HL-60 (cell line): ENCODE measurements around the gene PTDSS2.
"Not testable (repeated sequence)": the region's sequence is repeated elsewhere in the genome, so short reads cannot be mapped to it uniquely, and the experiment has no call there.

Experiments
- DNase-seq, 2 experiments: peaks; one replicate each; pipeline ENCODE4 v3.0.0-alpha.2; 2010 to 2020; ENCODE audit warnings: low read depth in 1 of 2, low spot score in 1 of 2
- H3K27ac ChIP-seq: fragments of 250-450 bp; sonication (Bioruptor Pico); replicated peaks from 2 replicates; pipeline ENCODE4 v1.5.1; 2020; ENCODE audit warnings: mild to moderate bottlenecking, moderate library complexity
- H3K27me3 ChIP-seq: fragments of 250-450 bp; sonication (Bioruptor Pico); 2 replicates; pipeline ENCODE4 v1.5.1; 2021; ENCODE audit warnings: mild to moderate bottlenecking, moderate library complexity; ENCODE audit not compliant: insufficient read depth, poor library complexity, severe bottlenecking
- H3K4me3 ChIP-seq: replicated peaks from 2 replicates; pipeline ENCODE4 v1.5.1; 2011; ENCODE audit warnings: mild to moderate bottlenecking, control low read depth, low read length; ENCODE audit not compliant: insufficient read depth
- CTCF ChIP-seq: IDR thresholded peaks from one replicate; pipeline ENCODE4 v1.5.1; 2011; ENCODE audit warnings: low read length, control low read depth, inconsistent platforms; ENCODE audit not compliant: insufficient read depth
- GABPA ChIP-seq: IDR thresholded peaks from 2 replicates; pipeline ENCODE4 v1.6.1; 2012; ENCODE audit warnings: low read depth
- POLR2AphosphoS5 ChIP-seq: IDR thresholded peaks from 2 replicates; pipeline ENCODE4 v1.6.1; 2012; ENCODE audit warnings: low read depth
- REST ChIP-seq: IDR thresholded peaks from 2 replicates; pipeline ENCODE4 v1.6.1; 2012; ENCODE audit warnings: low read depth; ENCODE audit not compliant: insufficient replicate concordance
- SPI1 ChIP-seq: IDR thresholded peaks from 2 replicates; pipeline ENCODE4 v1.6.1; 2012; ENCODE audit warnings: low read depth, mild to moderate bottlenecking, borderline replicate concordance

Gene PTDSS2

GRCh38 chr11:465896-466530 is 15.9 kb downstream of the PTDSS2 start:
- TF ChIP-seq POLR2AphosphoS5 (no peak), SPI1 (peak; percentile 70; the same call in 1 of the 2 replicates), REST (no peak), CTCF (no peak), GABPA (no peak)
- H3K27me3 ChIP-seq: no peaks in the 10 kb centered on the region
- DNase-seq: peak in 1 of 2 experiments; percentile 77
- H3K4me3 ChIP-seq: no peak overlapping the region
- H3K27ac ChIP-seq: peak overlapping the region; percentile 17

- Histone ChIP-seq H3K27ac (no peak overlapping the region), H3K27me3 (no peaks in the 10 kb centered on the region), H3K4me3 (no peak overlapping the region)
- no peak for DNase-seq
- TF ChIP-seq SPI1: no peak
- TF ChIP-seq CTCF: no peak
- TF ChIP-seq POLR2AphosphoS5: no peak
- TF ChIP-seq GABPA: no peak
- no peak for TF ChIP-seq REST
These were observed 18.0 kb downstream of the PTDSS2 start for GRCh38 chr11:468036-468435.

- no peak for DNase-seq
- no peaks in the 10 kb centered on the region for H3K27me3 ChIP-seq
- H3K27ac ChIP-seq: no peak overlapping the region
- no peak for TF ChIP-seq GABPA
- no peak for TF ChIP-seq CTCF
- TF ChIP-seq REST: no peak
- TF ChIP-seq SPI1: no peak
- no peak for TF ChIP-seq POLR2AphosphoS5
- H3K4me3 ChIP-seq: no peak overlapping the region
These were observed 18.4 kb downstream of the PTDSS2 start for GRCh38 chr11:468493-468892.

GRCh38 chr11:469026-469683 is 19.1 kb downstream of the PTDSS2 start:
- not testable (repeated sequence) for DNase-seq, H3K27ac ChIP-seq, H3K4me3 ChIP-seq, H3K27me3 ChIP-seq
